Smooth muscle cell (in vitro differentiated cells): ENCODE measurements around the gene MYCBP2. TPM values are rescaled to one million over a fixed set of nuclear protein-coding genes. Genes with fewer than 3 reads are reported as not detected.

ENCODE experiments used
- DNase-seq: peaks from one replicate; lab custom pipeline; 2025; ENCODE audit not compliant: unreplicated experiment; lab: John Stamatoyannopoulos, UW
- H2AFZ ChIP-seq: fragments of 200-600 bp; sonication (generic); 2 replicates; pipeline ENCODE4 v1.6.0; 2016; ENCODE audit warnings: antibody characterized with exemption, low read depth, mild to moderate bottlenecking
- H3F3A ChIP-seq: fragments of 200-600 bp; sonication (generic); 2 replicates; pipeline ENCODE4 v1.6.0; 2017; ENCODE audit warnings: antibody characterized with exemption, low read depth
- H3K27ac ChIP-seq: fragments of 200-600 bp; sonication (generic); 2 replicates; pipeline ENCODE4 v1.5.1; 2016; ENCODE audit warnings: low read depth, mild to moderate bottlenecking
- H3K27me3 ChIP-seq: fragments of 200-600 bp; sonication (generic); 2 replicates; pipeline ENCODE4 v1.6.1; 2016; ENCODE audit warnings: low read depth, mild to moderate bottlenecking
- H3K36me3 ChIP-seq: fragments of 200-600 bp; sonication (generic); 2 replicates; pipeline ENCODE4 v1.5.1; 2016; ENCODE audit warnings: low read depth
- H3K4me1 ChIP-seq: fragments of 200-600 bp; sonication (generic); 2 replicates; pipeline ENCODE4 v1.5.1; 2016; ENCODE audit warnings: low read depth
- H3K4me2 ChIP-seq: fragments of 200-600 bp; sonication (generic); 2 replicates; pipeline ENCODE4 v1.6.0; 2016; ENCODE audit warnings: mild to moderate bottlenecking
- H3K4me3 ChIP-seq: fragments of 200-600 bp; sonication (generic); 2 replicates; pipeline ENCODE4 v1.5.1; 2016; ENCODE audit warnings: mild to moderate bottlenecking
- H3K79me2 ChIP-seq: fragments of 200-600 bp; sonication (generic); 2 replicates; pipeline ENCODE4 v1.6.0; 2016; ENCODE audit warnings: low read depth, mild to moderate bottlenecking
- H3K9ac ChIP-seq: fragments of 200-600 bp; sonication (generic); 2 replicates; pipeline ENCODE4 v1.6.0; 2016; ENCODE audit warnings: low read depth
- H3K9me3 ChIP-seq: fragments of 200-600 bp; sonication (generic); replicated peaks from 2 replicates; pipeline ENCODE4 v1.5.1; 2016; ENCODE audit warnings: low read depth
- H4K20me1 ChIP-seq: fragments of 200-600 bp; sonication (generic); 2 replicates; pipeline ENCODE4 v1.6.0; 2016; ENCODE audit warnings: low read depth
- WGBS: methylation state at CpG from one replicate; pipeline ENCODE4 v1.1.7; 2016; ENCODE audit warnings: low lambda C conversion rate; 5-methylcytosine and 5-hydroxymethylcytosine counted together
- polyA plus RNA-seq: library from polyadenylated mRNA; unstranded; fragments of >200 nt; fragmentation: Nextera tagmentation; extraction: Ambion mirVana; gene quantifications from 2 replicates; pipeline ENCODE4 v1.2.1, GENCODE V29; 2016
- total RNA-seq: library from RNA; depleted of rRNA; stranded (reverse); fragments of >200 nt; gene quantifications from 2 replicates; pipeline ENCODE4 v1.2.3, GENCODE V29; 2014
- TF ChIP-seq, protein P1 (sequence below): fragments of 200-600 bp; sonication (generic); IDR thresholded peaks from 2 replicates; pipeline ENCODE4 v1.5.1; 2017; ENCODE audit warnings: borderline replicate concordance, mild to moderate bottlenecking, antibody characterized with exemption; ENCODE audit not compliant: insufficient read depth, poor library complexity, severe bottlenecking

Gene MYCBP2
- total and polyA plus RNA-seq, 2 experiments from 2014 or later = 20.1 to 61.0 TPM

DNA sequence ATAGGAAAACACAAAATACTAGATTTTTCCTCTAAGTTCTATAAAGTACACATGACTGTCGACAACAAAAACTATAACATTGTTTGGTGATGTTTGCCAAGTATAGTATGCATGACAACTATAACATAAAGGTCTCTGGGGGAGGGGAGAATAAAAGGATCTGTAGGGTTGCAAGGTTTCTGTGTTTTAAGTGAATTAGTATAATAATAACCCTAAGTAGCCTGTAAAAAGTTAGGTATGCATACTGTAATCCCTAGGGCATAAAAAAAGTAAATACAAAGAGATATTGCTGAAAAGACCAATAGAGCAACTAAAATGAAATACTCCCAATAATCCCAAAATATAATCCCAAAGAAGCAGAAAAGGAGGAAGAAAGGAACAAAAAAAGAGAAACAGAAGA is 14.6 kb downstream of the MYCBP2 start:
- H4K20me1 ChIP-seq = peaks cover 96% of the 10 kb centered on the region
- H3K27ac ChIP-seq = no peak overlapping the region
- WGBS = 3% methylated on average over 1 of the region's 1 CpG
- no peaks in the 10 kb centered on the region for H3K27me3 ChIP-seq
- H3F3A ChIP-seq = no peaks in the 10 kb centered on the region
- H3K4me1 ChIP-seq = no peaks in the 10 kb centered on the region
- H3K4me3 ChIP-seq = no peak overlapping the region
- H3K36me3 ChIP-seq = no peaks in the 10 kb centered on the region
- DNase-seq = no peak
- H3K4me2 ChIP-seq = no peak overlapping the region
- H3K79me2 ChIP-seq = peaks cover 99% of the 10 kb centered on the region
- no peak overlapping the region for H2AFZ ChIP-seq
- H3K9me3 ChIP-seq = no peaks in the 10 kb centered on the region
- H3K9ac ChIP-seq = no peak overlapping the region
- TF ChIP-seq, protein P1, sequence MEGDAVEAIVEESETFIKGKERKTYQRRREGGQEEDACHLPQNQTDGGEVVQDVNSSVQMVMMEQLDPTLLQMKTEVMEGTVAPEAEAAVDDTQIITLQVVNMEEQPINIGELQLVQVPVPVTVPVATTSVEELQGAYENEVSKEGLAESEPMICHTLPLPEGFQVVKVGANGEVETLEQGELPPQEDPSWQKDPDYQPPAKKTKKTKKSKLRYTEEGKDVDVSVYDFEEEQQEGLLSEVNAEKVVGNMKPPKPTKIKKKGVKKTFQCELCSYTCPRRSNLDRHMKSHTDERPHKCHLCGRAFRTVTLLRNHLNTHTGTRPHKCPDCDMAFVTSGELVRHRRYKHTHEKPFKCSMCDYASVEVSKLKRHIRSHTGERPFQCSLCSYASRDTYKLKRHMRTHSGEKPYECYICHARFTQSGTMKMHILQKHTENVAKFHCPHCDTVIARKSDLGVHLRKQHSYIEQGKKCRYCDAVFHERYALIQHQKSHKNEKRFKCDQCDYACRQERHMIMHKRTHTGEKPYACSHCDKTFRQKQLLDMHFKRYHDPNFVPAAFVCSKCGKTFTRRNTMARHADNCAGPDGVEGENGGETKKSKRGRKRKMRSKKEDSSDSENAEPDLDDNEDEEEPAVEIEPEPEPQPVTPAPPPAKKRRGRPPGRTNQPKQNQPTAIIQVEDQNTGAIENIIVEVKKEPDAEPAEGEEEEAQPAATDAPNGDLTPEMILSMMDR = no peak

DNA sequence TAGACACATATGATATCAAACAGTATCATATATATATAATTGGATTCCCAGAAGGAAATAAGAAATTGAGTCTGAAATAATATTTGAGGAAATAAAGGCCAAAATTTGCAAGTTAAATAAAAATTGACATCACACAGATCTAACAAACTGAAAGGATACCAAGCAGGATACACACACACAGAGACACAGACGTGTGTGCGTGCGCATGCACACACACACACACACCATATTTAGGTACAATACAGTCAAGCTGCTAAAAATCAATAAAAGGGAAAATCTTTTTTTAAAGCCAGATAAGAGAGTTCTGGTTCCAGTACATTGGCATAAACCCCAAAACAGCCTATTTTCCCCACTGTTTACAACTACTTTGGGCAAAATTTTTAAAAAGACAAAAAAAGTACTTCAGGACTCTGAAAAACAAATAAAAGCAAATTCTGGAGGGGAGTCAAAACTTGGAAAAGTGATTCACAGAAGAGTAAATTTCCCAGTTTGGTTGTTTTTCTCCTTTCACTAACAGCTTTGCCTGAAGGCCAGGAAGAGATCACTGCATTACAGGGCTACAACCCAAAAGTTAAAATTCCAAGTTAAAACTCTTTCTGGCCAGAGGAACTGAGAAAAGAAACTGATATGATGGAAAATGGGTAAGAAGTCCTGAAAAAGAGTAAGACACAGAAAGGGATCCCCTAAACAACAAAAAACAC is 16.2 kb downstream of the MYCBP2 start:
- TF ChIP-seq, protein P1 = no peak

DNA sequence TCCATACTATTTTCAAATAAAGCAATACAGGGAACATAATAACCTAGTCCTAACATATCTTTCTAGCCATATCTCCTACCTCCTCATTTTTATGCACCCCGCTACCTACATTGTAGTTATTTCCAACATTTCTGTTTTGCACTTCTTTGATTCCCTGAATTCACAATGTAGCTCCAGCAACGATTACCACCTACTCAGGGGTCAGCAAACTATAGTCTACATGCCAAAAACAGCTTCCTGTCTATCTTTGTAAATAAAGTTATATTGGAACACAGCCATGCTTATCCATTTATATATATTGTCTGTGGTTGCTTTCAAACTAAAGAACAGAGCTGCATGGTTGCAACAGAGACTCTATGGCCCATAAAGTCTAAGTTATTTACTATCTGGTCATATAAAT is 16.7 kb downstream of the MYCBP2 start:
- Histone ChIP-seq H3K27me3 (no peaks in the 10 kb centered on the region), H3K4me1 (no peaks in the 10 kb centered on the region), H3K27ac (no peak overlapping the region), H3K9me3 (no peaks in the 10 kb centered on the region), H4K20me1 (peaks cover 83% of the 10 kb centered on the region), H3K4me2 (no peak overlapping the region), H3K4me3 (no peak overlapping the region), H3K79me2 (peaks cover 100% of the 10 kb centered on the region), H3K9ac (no peak overlapping the region), H3K36me3 (no peaks in the 10 kb centered on the region), H3F3A (no peaks in the 10 kb centered on the region), H2AFZ (no peak overlapping the region)
- TF ChIP-seq, protein P1 = no peak
- WGBS = 90% methylated on average over 2 of the region's 2 CpGs
- DNase-seq = no peak

More for the DNA sequence above, 16.2 kb downstream of the MYCBP2 start:
- no peaks in the 10 kb centered on the region for H3K27me3 ChIP-seq
- no peak overlapping the region for H3K4me2 ChIP-seq
- H3F3A ChIP-seq = no peaks in the 10 kb centered on the region
- peaks cover 99% of the 10 kb centered on the region for H3K79me2 ChIP-seq
- no peak overlapping the region for H3K27ac ChIP-seq
- no peak overlapping the region for H3K9ac ChIP-seq
- H3K4me3 ChIP-seq = no peak overlapping the region
- H4K20me1 ChIP-seq = peaks cover 82% of the 10 kb centered on the region
- no peak for DNase-seq
- H3K9me3 ChIP-seq = no peaks in the 10 kb centered on the region
- H3K4me1 ChIP-seq = no peaks in the 10 kb centered on the region
- WGBS = 87% methylated on average over 3 of the region's 3 CpGs
- H3K36me3 ChIP-seq = no peaks in the 10 kb centered on the region
- no peak overlapping the region for H2AFZ ChIP-seq

DNA sequence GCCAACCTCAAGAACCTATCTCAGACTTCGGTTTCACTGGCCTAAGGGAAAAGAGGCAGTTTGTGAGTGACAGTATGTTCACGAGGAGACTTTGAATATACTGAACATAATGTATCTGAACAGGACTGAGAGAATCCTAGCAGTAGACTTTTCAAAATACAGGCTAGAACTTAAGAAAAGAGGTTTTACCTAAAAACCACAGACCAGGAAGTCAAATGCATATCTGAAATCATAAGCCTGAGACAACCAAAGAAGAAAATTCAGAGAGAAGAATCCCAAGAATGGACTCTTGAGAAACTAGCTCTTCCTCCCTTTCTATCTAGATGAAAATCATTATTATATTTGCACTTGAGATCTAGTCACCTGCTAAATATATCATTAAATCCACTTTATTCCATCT is 17.6 kb downstream of the MYCBP2 start:
- WGBS = 95% methylated on average over 2 of the region's 2 CpGs
- Histone ChIP-seq H3K36me3 (no peaks in the 10 kb centered on the region), H3K9me3 (no peaks in the 10 kb centered on the region), H3K4me1 (no peaks in the 10 kb centered on the region), H2AFZ (no peak overlapping the region), H3F3A (no peaks in the 10 kb centered on the region), H4K20me1 (peaks cover 77% of the 10 kb centered on the region), H3K27me3 (no peaks in the 10 kb centered on the region), H3K4me3 (no peak overlapping the region), H3K27ac (no peak overlapping the region), H3K79me2 (peaks cover 100% of the 10 kb centered on the region), H3K4me2 (no peak overlapping the region), H3K9ac (no peak overlapping the region)
- TF ChIP-seq, protein P1 = no peak
- DNase-seq = no peak
